Heart left ventricle (tissue), 16 donors: ENCODE data around the gene FKTN. TPM values are rescaled to one million over a fixed set of nuclear protein-coding genes. Genes with fewer than 3 reads are reported as not detected.

Source experiments
- ATAC-seq, 4 donors: fragments of 200-7000 bp; cut with Tn5 transposase; one replicate each; pipeline ENCODE4 v1.9.1; 2020 to 2022; ENCODE audit warnings: moderate library complexity in 4 of 4, mild to moderate bottlenecking in 3 of 4, moderate number of reproducible peaks in 1 of 4
- DNase-seq, 5 donors: peaks; one replicate each; pipeline ENCODE4 v3.0.0-alpha.2; 2020
- H3K27ac ChIP-seq, 12 donors: fragments of 200-600 bp; sonication (generic) in 4 of 12; one replicate each; pipeline versions ENCODE4 v1.5.0 to v1.8.0; 2016 to 2022; ENCODE audit warnings: mild to moderate bottlenecking in 2 of 12
- H3K27me3 ChIP-seq, 9 donors: fragments of 200-600 bp; sonication (generic) in 2 of 9; one replicate each; pipeline versions ENCODE4 v1.5.1 to v1.8.0; 2016 to 2022; ENCODE audit warnings: mild to moderate bottlenecking in 3 of 9
- H3K36me3 ChIP-seq, 9 donors: fragments of 200-600 bp; sonication (generic) in 2 of 9; one replicate each; pipeline versions ENCODE4 v1.5.0 to v1.8.0; 2018 to 2022; ENCODE audit warnings: mild to moderate bottlenecking in 2 of 9
- H3K4me1 ChIP-seq, 12 donors: fragments of 200-600 bp; sonication (generic) in 4 of 12; one replicate each; pipeline versions ENCODE4 v1.5.0 to v1.8.0; 2016 to 2022; ENCODE audit warnings: mild to moderate bottlenecking in 3 of 12
- H3K4me3 ChIP-seq, 12 donors: fragments of 200-600 bp; sonication (generic) in 4 of 12; one replicate each; pipeline versions ENCODE4 v1.5.0 to v1.8.0; 2017 to 2022; ENCODE audit warnings: mild to moderate bottlenecking in 9 of 12, moderate library complexity in 4 of 12
- H3K9me3 ChIP-seq, 12 donors: fragments of 200-600 bp; sonication (generic) in 4 of 12; one replicate each; pipeline versions ENCODE4 v1.5.0 to v1.8.0; 2016 to 2022; ENCODE audit warnings: mild to moderate bottlenecking in 1 of 12
- CTCF ChIP-seq, 12 donors: fragments of 200-600 bp; sonication (generic) in 4 of 12; IDR thresholded peaks; one replicate each; pipeline versions ENCODE4 v1.5.0 to v1.8.0; 2018 to 2022; ENCODE audit warnings: antibody characterized with exemption in 12 of 12, mild to moderate bottlenecking in 5 of 12
- POLR2A ChIP-seq, 2 donors: fragments of 450-650 bp; IDR thresholded peaks; one replicate each; pipeline ENCODE4 v1.6.1; 2017; ENCODE audit warnings: antibody characterized with exemption in 2 of 2, mild to moderate bottlenecking in 2 of 2, moderate library complexity in 2 of 2
- WGBS, 4 donors: extraction: QIAGEN DNeasy Blood & Tissue Kit in 2 of 4; methylation state at CpG; one replicate each; pipeline versions ENCODE4 v1.1.5 to v1.1.7; 2013 to 2018; 5-methylcytosine and 5-hydroxymethylcytosine counted together
- intact Hi-C, 10 donors: fragments of 100-400 bp; cut with DNase I; formaldehyde crosslinking; loops; one replicate each; pipeline versions ENCODE4 v1.11.1 to v1.14.2; 2022
- polyA plus RNA-seq, 2 donors: library from polyadenylated mRNA; stranded (reverse); fragments of 200-250 nt; gene quantifications; one replicate each; pipeline ENCODE4 v1.2.3, GENCODE V29; 2013
- total RNA-seq, 9 donors: library from RNA; depleted of rRNA in 2 of 9; stranded (reverse); fragments of >200 nt in 2 of 9; fragmentation: NEBNext Ultra II Directional in 3 of 9; extraction: Animal tissue kit (Norgen Biotek cat#: 25700) in 3 of 9; gene quantifications; one replicate each; pipeline versions ENCODE4 v1.1.0 to v1.2.4, GENCODE V29; 2016 to 2023
- donor health status: ischemic (EF 13 %, LVEDD 7.1; RV severe dilation, severe dysfunction).
- donor health status: healthy with polysubstance abuse.
- donor health status: DM: no; HTN: yes; CAD: no.
- donor health status: DM: no; HTN: no; CAD: no.
- donor health status: ischemic (EF 25% LVEDD 6.9; RV normal size, moderate dysfunction).
- donor health status: ischemic (EF 25% LVEDD 5.7; RV mildly dilated, moderate dysfunction).
- donor health status: healthy.
- donor health status: DM: yes; HTN: yes; CAD: no.
- donor health status: ischemic (EF 35%, LVEDD 5.7; RV mildly dilated, moderate dysfunction).
- donor health status: nonischemic (EF 11% LVEDD 7.7; RV severe dilation, severe dysfunction).
- donor health status: DM: yes; HTN: yes; CAD: no.
- donor health status: PGD.
- donor health status: ischemic (EF 29% LVEDD 5.4; RV normal size, mild dysfunction).
- donor health status: nonischemic (EF 23%, LVEDD 6.1; RV moderate dilation, normal function).

The FKTN gene
- total and polyA plus RNA-seq, 11 donors = 2.3 to 12.9 (median 6.9) TPM

GRCh38 chr9:105656131-105656921, 98.4 kb downstream of the FKTN start:
- H3K9me3 ChIP-seq = no peaks in the 10 kb centered on the region
- H3K4me3 ChIP-seq = peak overlapping the region; percentile 39 to 65 (median 58)
- H3K4me1 ChIP-seq = peaks cover 0 to 15% (median 5%) of the 10 kb centered on the region in 12 donors
- intact Hi-C loops = loop anchor here in 9 of 10 donors (1.0 to 10.0 kb wide), 6 partner anchors 36 to 64 kb away; partner anchors contain the start of gene TMEM38B (in 1 of the 9)
- no peaks in the 10 kb centered on the region for H3K36me3 ChIP-seq
- H3K27ac ChIP-seq = no peak overlapping the region
- ATAC-seq = peak; percentile 49 to 94 (median 84)
- TF ChIP-seq POLR2A (IDR thresholded peaks at IDR 0.05) (no peak), CTCF (IDR thresholded peaks at IDR 0.05) (peak; percentile 8 to 61 (median 44))
- H3K27me3 ChIP-seq = peaks cover 0 to 26% (median 2%) of the 10 kb centered on the region in 9 donors
- peak; percentile 8 to 70 (median 28) for DNase-seq
- 1 to 6% (median 1%) methylated on average over 43 to 75 of the region's 75 CpGs for WGBS, 4 donors

- Histone ChIP-seq H3K27me3 (peaks cover 0 to 26% (median 2%) of the 10 kb centered on the region in 9 donors), H3K4me1 (peaks cover 0 to 15% (median 5%) of the 10 kb centered on the region in 12 donors), H3K9me3 (no peaks in the 10 kb centered on the region), H3K4me3 (no peak overlapping the region), H3K36me3 (no peaks in the 10 kb centered on the region), H3K27ac (no peak overlapping the region)
- DNase-seq (no peak), ATAC-seq (no peak)
- no peak for TF ChIP-seq CTCF (IDR thresholded peaks at IDR 0.05)
- WGBS, 4 donors = 71 to 80% (median 76%) methylated on average over 2 of the region's 2 CpGs
- intact Hi-C loops = loop anchor here in 8 of 10 donors (5.0 to 10.0 kb wide), 4 partner anchors 34 to 59 kb away; partner anchors contain the start of gene TMEM38B (in 1 of the 8)
Observed at GRCh38 chr9:105658351-105658750, 100.4 kb downstream of the FKTN start.

GRCh38 chr9:105661011-105661410, 103.1 kb downstream of the FKTN start:
- DNase-seq (no peak), ATAC-seq (no peak)
- intact Hi-C loops = no loop called here
- Histone ChIP-seq H3K9me3 (no peaks in the 10 kb centered on the region), H3K27me3 (peaks cover 0 to 26% (median 2%) of the 10 kb centered on the region in 9 donors), H3K4me1 (peaks cover 0 to 13% (median 5%) of the 10 kb centered on the region in 12 donors), H3K27ac (no peak overlapping the region), H3K36me3 (no peaks in the 10 kb centered on the region), H3K4me3 (no peak overlapping the region)
- TF ChIP-seq CTCF (IDR thresholded peaks at IDR 0.05) (no peak), POLR2A (IDR thresholded peaks at IDR 0.05) (no peak)
- WGBS, 4 donors = 75 to 87% (median 84%) methylated on average over 4 of the region's 4 CpGs
